Neural progenitor cell (in vitro differentiated cells): ENCODE results near the gene ALDH9A1. TPM values are rescaled to one million over a fixed set of nuclear protein-coding genes. Genes with fewer than 3 reads are reported as not detected.

ENCODE experiments used
- DNase-seq: peaks from one replicate; pipeline ENCODE4 v3.0.0-alpha.2; 2016; ENCODE audit warnings: low spot score
- H2AFZ ChIP-seq: fragments of 200-600 bp; sonication (generic); replicated peaks from 2 replicates; pipeline ENCODE4 v1.6.1; 2016; ENCODE audit warnings: antibody characterized with exemption
- H3F3A ChIP-seq: fragments of 200-600 bp; sonication (generic); 2 replicates; pipeline ENCODE4 v1.6.1; 2016; ENCODE audit warnings: antibody characterized with exemption, low read depth
- H3K27ac ChIP-seq: fragments of 200-600 bp; sonication (generic); 2 replicates; pipeline ENCODE4 v1.5.1; 2016; ENCODE audit warnings: mild to moderate bottlenecking
- H3K27me3 ChIP-seq: fragments of 200-600 bp; sonication (generic); 2 replicates; pipeline ENCODE4 v1.6.1; 2016; ENCODE audit warnings: mild to moderate bottlenecking, moderate library complexity
- H3K36me3 ChIP-seq: fragments of 200-600 bp; sonication (generic); 2 replicates; pipeline ENCODE4 v1.5.1; 2016
- H3K4me1 ChIP-seq: fragments of 200-600 bp; sonication (generic); 2 replicates; pipeline ENCODE4 v1.6.1; 2016; ENCODE audit warnings: mixed run types
- H3K4me2 ChIP-seq: fragments of 200-600 bp; sonication (generic); 2 replicates; pipeline ENCODE4 v1.6.1; 2016
- H3K4me3 ChIP-seq: fragments of 200-600 bp; sonication (generic); 2 replicates; pipeline ENCODE4 v1.5.1; 2016
- H3K79me2 ChIP-seq: fragments of 200-600 bp; sonication (generic); 2 replicates; pipeline ENCODE4 v1.6.1; 2016; ENCODE audit warnings: low read depth
- H3K9ac ChIP-seq: fragments of 200-600 bp; sonication (generic); 2 replicates; pipeline ENCODE4 v1.6.1; 2016
- H3K9me3 ChIP-seq: fragments of 200-600 bp; sonication (generic); 2 replicates; pipeline ENCODE4 v1.5.1; 2016; ENCODE audit warnings: low read depth
- H4K20me1 ChIP-seq: fragments of 200-600 bp; sonication (generic); 2 replicates; pipeline ENCODE4 v1.6.1; 2016; ENCODE audit warnings: low read depth
- H3K27ac Mint-ChIP-seq: 3 replicates; pipeline ENCODE4 v1.8.0; 2021; ENCODE audit warnings: mixed read lengths
- H3K27me3 Mint-ChIP-seq: 2 replicates; pipeline ENCODE4 v1.8.0; 2022; ENCODE audit warnings: low read depth, mild to moderate bottlenecking, inconsistent platforms, moderate library complexity, mixed read lengths; ENCODE audit not compliant: insufficient read depth
- H3K36me3 Mint-ChIP-seq: 3 replicates; pipeline ENCODE4 v1.8.0; 2021; ENCODE audit warnings: mixed read lengths
- H3K4me1 Mint-ChIP-seq: 3 replicates; pipeline ENCODE4 v1.8.0; 2021; ENCODE audit warnings: mixed read lengths
- H3K4me3 Mint-ChIP-seq: 3 replicates; pipeline ENCODE4 v1.8.0; 2021; ENCODE audit warnings: mild to moderate bottlenecking, moderate library complexity, mixed read lengths
- H3K9me3 Mint-ChIP-seq: 3 replicates; pipeline ENCODE4 v1.8.0; 2020; ENCODE audit warnings: mixed read lengths
- CTCF ChIP-seq: fragments of 200-600 bp; sonication (generic); IDR thresholded peaks from 2 replicates; pipeline ENCODE4 v1.5.1; 2017; ENCODE audit warnings: antibody characterized with exemption, mild to moderate bottlenecking
- EZH2 ChIP-seq: fragments of 200-600 bp; sonication (generic); IDR thresholded peaks from 2 replicates; pipeline ENCODE4 v1.6.1; 2017; ENCODE audit warnings: antibody characterized with exemption, mild to moderate bottlenecking, moderate library complexity
- EZH2phosphoT487 ChIP-seq: fragments of 200-600 bp; sonication (generic); IDR thresholded peaks from 2 replicates; pipeline ENCODE4 v1.6.1; 2017; ENCODE audit warnings: antibody characterized with exemption
- total RNA-seq: library from RNA; depleted of rRNA; stranded (reverse); fragments of >200 nt; gene quantifications from 2 replicates; pipeline ENCODE4 v1.2.3, GENCODE V29; 2015; ENCODE audit warnings: low replicate concordance

The ALDH9A1 gene
- total RNA-seq, 1 donor from 2014 or later: 82.3 TPM

- Histone ChIP-seq H3F3A (no peaks in the 10 kb centered on the region), H3K9me3 (no peaks in the 10 kb centered on the region), H4K20me1 (no peaks in the 10 kb centered on the region), H3K9ac (no peak overlapping the region), H3K79me2 (peaks cover 7% of the 10 kb centered on the region), H3K27ac (no peak overlapping the region), H3K27me3 (no peaks in the 10 kb centered on the region), H3K36me3 (peaks cover 22% of the 10 kb centered on the region), H2AFZ (no peak overlapping the region), H3K4me3 (no peak overlapping the region), H3K4me1 (no peaks in the 10 kb centered on the region), H3K4me2 (no peak overlapping the region)
- Mint-ChIP-seq H3K36me3 (peaks cover 57% of the 10 kb centered on the region), H3K4me3 (no peak overlapping the region), H3K9me3 (no peaks in the 10 kb centered on the region), H3K4me1 (no peaks in the 10 kb centered on the region), H3K27me3 (no peaks in the 10 kb centered on the region), H3K27ac (no peak overlapping the region)
- no peak for DNase-seq
- TF ChIP-seq CTCF (no peak), EZH2 (no peak), EZH2phosphoT487 (no peak)
Measured at GRCh38 chr1:165679282-165680036, 18.9 kb downstream of the ALDH9A1 start.

GRCh38 chr1:165678509-165678908 is 19.9 kb downstream of the ALDH9A1 start:
- no peak for DNase-seq
- Histone ChIP-seq H3K36me3 (peaks cover 22% of the 10 kb centered on the region), H3K9ac (no peak overlapping the region), H4K20me1 (no peaks in the 10 kb centered on the region), H3K4me2 (no peak overlapping the region), H3K27ac (no peak overlapping the region), H3F3A (no peaks in the 10 kb centered on the region), H3K4me3 (no peak overlapping the region), H3K79me2 (no peaks in the 10 kb centered on the region), H3K4me1 (no peaks in the 10 kb centered on the region), H3K9me3 (no peaks in the 10 kb centered on the region), H3K27me3 (no peaks in the 10 kb centered on the region), H2AFZ (no peak overlapping the region)
- Mint-ChIP-seq H3K4me1 (no peaks in the 10 kb centered on the region), H3K9me3 (no peaks in the 10 kb centered on the region), H3K27ac (no peak overlapping the region), H3K4me3 (no peak overlapping the region), H3K36me3 (peaks cover 53% of the 10 kb centered on the region), H3K27me3 (no peaks in the 10 kb centered on the region)
- no peak for TF ChIP-seq EZH2phosphoT487
- no peak for TF ChIP-seq CTCF
- no peak for TF ChIP-seq EZH2

- Histone ChIP-seq H4K20me1 (no peaks in the 10 kb centered on the region), H3K27ac (no peak overlapping the region), H3K4me1 (no peaks in the 10 kb centered on the region), H3K4me3 (no peak overlapping the region), H3K9ac (no peak overlapping the region), H3K4me2 (no peak overlapping the region), H3K27me3 (no peaks in the 10 kb centered on the region), H3K9me3 (no peaks in the 10 kb centered on the region), H2AFZ (no peak overlapping the region), H3F3A (no peaks in the 10 kb centered on the region), H3K36me3 (peaks cover 17% of the 10 kb centered on the region), H3K79me2 (no peaks in the 10 kb centered on the region)
- H3K36me3 Mint-ChIP-seq: peaks cover 51% of the 10 kb centered on the region
- TF ChIP-seq CTCF (no peak), EZH2phosphoT487 (no peak), EZH2 (no peak)
- no peak for DNase-seq
- no peaks in the 10 kb centered on the region for H3K9me3 Mint-ChIP-seq
- no peak overlapping the region for H3K27ac Mint-ChIP-seq
- no peaks in the 10 kb centered on the region for H3K4me1 Mint-ChIP-seq
- no peak overlapping the region for H3K4me3 Mint-ChIP-seq
- H3K27me3 Mint-ChIP-seq: peaks cover 2% of the 10 kb centered on the region
Measured at GRCh38 chr1:165675794-165676193, 22.6 kb downstream of the ALDH9A1 start.
